ENCODE measurements around the gene UVRAG. TPM values are rescaled to one million over a fixed set of nuclear protein-coding genes. Genes with fewer than 3 reads are reported as not detected.

The UVRAG gene
- total RNA-seq, 2 donors from 2014 or later = 12.8 to 13.7 TPM

GRCh38 chr11:76083563-76084451, 268.8 kb downstream of the UVRAG start:
- H3K9ac ChIP-seq (ENCODE audit: low read depth in 2 of 2, low read length in 2 of 2) = no peak overlapping the region
- H3K27ac ChIP-seq = no peak overlapping the region
- no peak for DNase-seq
- H3K36me3 ChIP-seq = no peaks in the 10 kb centered on the region
- no peak for TF ChIP-seq CTCF (IDR thresholded peaks at IDR 0.05)
- H3K4me3 ChIP-seq = no peak overlapping the region
- no peaks in the 10 kb centered on the region for H3K27me3 ChIP-seq
- intact Hi-C loops (cut with DNase I) = no loop called here
- no peaks in the 10 kb centered on the region for H3K9me3 ChIP-seq
- H3K4me1 ChIP-seq = no peaks in the 10 kb centered on the region

GRCh38 chr11:76085270-76085669, 270.3 kb downstream of the UVRAG start:
- H3K27ac ChIP-seq = no peak overlapping the region
- no peak for TF ChIP-seq CTCF (IDR thresholded peaks at IDR 0.05)
- no peak overlapping the region for H3K4me3 ChIP-seq
- H3K4me1 ChIP-seq = no peaks in the 10 kb centered on the region
- no peaks in the 10 kb centered on the region for H3K36me3 ChIP-seq
- intact Hi-C loops (cut with DNase I) = no loop called here
- no peak overlapping the region for H3K9ac ChIP-seq (ENCODE audit: low read depth in 2 of 2, low read length in 2 of 2)
- H3K9me3 ChIP-seq = no peaks in the 10 kb centered on the region
- no peak for DNase-seq
- no peaks in the 10 kb centered on the region for H3K27me3 ChIP-seq

DNA sequence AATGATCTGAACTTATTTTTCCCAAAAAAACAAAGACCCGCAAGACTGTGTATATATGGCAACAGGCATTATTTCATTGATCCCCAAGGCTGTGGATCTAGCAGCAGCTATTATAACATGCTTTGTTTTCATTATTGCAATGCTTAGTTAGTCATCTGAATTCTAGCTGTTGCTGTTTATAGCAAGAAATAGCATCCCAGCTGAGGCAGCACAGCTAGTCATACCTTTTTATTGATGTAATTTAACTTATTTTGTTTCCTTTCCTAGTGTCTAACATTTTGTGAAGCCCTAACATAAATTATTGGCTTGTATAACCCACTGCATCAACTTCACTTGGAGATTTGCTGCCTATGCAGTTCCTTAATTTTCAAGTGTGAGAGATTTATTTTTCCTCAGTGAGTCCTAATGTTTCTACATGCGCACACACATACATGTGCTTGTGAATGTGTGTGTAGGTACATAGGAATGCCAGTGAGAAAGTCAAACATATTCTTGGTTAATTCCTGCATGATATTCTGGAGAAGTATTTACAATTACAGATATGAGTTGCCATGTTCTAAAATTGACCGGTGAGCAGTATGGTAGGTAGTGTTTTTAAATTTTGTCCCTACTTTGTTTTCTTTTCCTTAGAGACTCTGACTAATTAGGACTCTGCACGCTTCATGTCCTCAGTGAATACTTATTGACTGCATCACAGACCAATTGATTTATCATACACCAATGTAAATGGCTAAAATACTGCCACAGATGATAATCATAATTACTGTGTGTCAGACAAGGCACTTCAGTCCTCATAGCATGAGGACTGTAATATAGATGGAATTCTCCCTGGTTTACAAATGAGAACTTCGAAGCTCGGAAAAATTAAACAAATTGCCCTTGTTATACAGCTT, 272.0 kb downstream of the UVRAG start:
- no peak for DNase-seq
- no peak overlapping the region for H3K9ac ChIP-seq (ENCODE audit: low read depth in 2 of 2, low read length in 2 of 2)
- no peak overlapping the region for H3K27ac ChIP-seq
- H3K4me1 ChIP-seq = no peaks in the 10 kb centered on the region
- no peaks in the 10 kb centered on the region for H3K9me3 ChIP-seq
- H3K4me3 ChIP-seq = no peak overlapping the region
- H3K36me3 ChIP-seq = no peaks in the 10 kb centered on the region
- no peak for TF ChIP-seq CTCF (IDR thresholded peaks at IDR 0.05)
- intact Hi-C loops (cut with DNase I) = no loop called here
- H3K27me3 ChIP-seq = no peaks in the 10 kb centered on the region

GRCh38 chr11:76087749-76088148, 272.7 kb downstream of the UVRAG start:
- no peak for DNase-seq
- H3K9me3 ChIP-seq = no peaks in the 10 kb centered on the region
- intact Hi-C loops (cut with DNase I) = no loop called here

More at GRCh38 chr11:76087749-76088148, 272.7 kb downstream of the UVRAG start:
- no peak overlapping the region for H3K4me3 ChIP-seq
- H3K9ac ChIP-seq (ENCODE audit: low read depth in 2 of 2, low read length in 2 of 2) = no peak overlapping the region
- H3K4me1 ChIP-seq = no peaks in the 10 kb centered on the region
- H3K27me3 ChIP-seq = no peaks in the 10 kb centered on the region
- no peak for TF ChIP-seq CTCF (IDR thresholded peaks at IDR 0.05)
- no peak overlapping the region for H3K27ac ChIP-seq
- H3K36me3 ChIP-seq = no peaks in the 10 kb centered on the region
